IPS DF 6.9 (cell line): ENCODE measurements around the gene CD40LG.

Experiments used
- DNase-seq: peaks from one replicate; pipeline ENCODE4 v3.0.0-alpha.2; 2013; ENCODE audit warnings: low read depth, low spot score
- H3K27ac ChIP-seq: one replicate; pipeline ENCODE4 v1.5.1; 2013; ENCODE audit warnings: low read length, control low read depth
- H3K27me3 ChIP-seq: 2 replicates; pipeline ENCODE4 v1.6.1; 2013; ENCODE audit warnings: mild to moderate bottlenecking, low read length; ENCODE audit not compliant: control insufficient read depth, insufficient read depth
- H3K36me3 ChIP-seq: 2 replicates; pipeline ENCODE4 v1.6.1; 2013; ENCODE audit warnings: low read length; ENCODE audit not compliant: control insufficient read depth, insufficient read depth
- H3K4me1 ChIP-seq: 2 replicates; pipeline ENCODE4 v1.6.1; 2013; ENCODE audit warnings: low read length; ENCODE audit not compliant: control insufficient read depth, insufficient read depth
- H3K4me3 ChIP-seq: 2 replicates; pipeline ENCODE4 v1.5.1; 2013; ENCODE audit warnings: mild to moderate bottlenecking, low read length
- H3K9me3 ChIP-seq: 2 replicates; pipeline ENCODE4 v1.6.1; 2013; ENCODE audit warnings: low read length, inconsistent platforms; ENCODE audit not compliant: control insufficient read depth, insufficient read depth
- WGBS: extraction: QIAGEN DNeasy Blood & Tissue Kit; methylation state at CpG from one replicate; pipeline ENCODE4 v1.1.7; 2013; ENCODE audit warnings: mixed read lengths, missing lambda C conversion rate; ENCODE audit not compliant: insufficient read length, insufficient coverage; 5-methylcytosine and 5-hydroxymethylcytosine counted together

Gene CD40LG

GRCh38 chrX:136625246-136625645 is 22.7 kb upstream of the CD40LG start:
- Histone ChIP-seq H3K27me3 (no peaks in the 10 kb centered on the region), H3K36me3 (no peaks in the 10 kb centered on the region), H3K4me3 (no peak overlapping the region), H3K27ac (no peak overlapping the region), H3K4me1 (no peaks in the 10 kb centered on the region), H3K9me3 (no peaks in the 10 kb centered on the region)
- WGBS, result no CpG with 5 or more reads among the region's 2 CpGs
- no peak for DNase-seq

GRCh38 chrX:136626237-136626636 is 21.7 kb upstream of the CD40LG start:
- no CpG with 5 or more reads among the region's 2 CpGs for WGBS
- DNase-seq, result no peak
- no peaks in the 10 kb centered on the region for H3K4me1 ChIP-seq
- no peaks in the 10 kb centered on the region for H3K36me3 ChIP-seq
- no peak overlapping the region for H3K4me3 ChIP-seq
- no peaks in the 10 kb centered on the region for H3K27me3 ChIP-seq
- H3K27ac ChIP-seq, result no peak overlapping the region
- no peaks in the 10 kb centered on the region for H3K9me3 ChIP-seq

GRCh38 chrX:136626891-136627290 is 21.1 kb upstream of the CD40LG start:
- no peak for DNase-seq
- Histone ChIP-seq H3K4me3 (no peak overlapping the region), H3K9me3 (no peaks in the 10 kb centered on the region), H3K27ac (no peak overlapping the region), H3K36me3 (no peaks in the 10 kb centered on the region), H3K4me1 (no peaks in the 10 kb centered on the region), H3K27me3 (no peaks in the 10 kb centered on the region)
- no CpG with 5 or more reads among the region's 1 CpG for WGBS

GRCh38 chrX:136627409-136627808 is 20.5 kb upstream of the CD40LG start:
- Histone ChIP-seq H3K27me3 (no peaks in the 10 kb centered on the region), H3K4me3 (no peak overlapping the region), H3K4me1 (no peaks in the 10 kb centered on the region), H3K9me3 (no peaks in the 10 kb centered on the region), H3K27ac (no peak overlapping the region), H3K36me3 (no peaks in the 10 kb centered on the region)
- no peak for DNase-seq
- no CpG with 5 or more reads among the region's 4 CpGs for WGBS

GRCh38 chrX:136629084-136629750 is 18.7 kb upstream of the CD40LG start:
- Histone ChIP-seq H3K27ac (no peak overlapping the region), H3K4me3 (no peak overlapping the region)
- no CpG with 5 or more reads among the region's 6 CpGs for WGBS

GRCh38 chrX:136630881-136631280 is 17.1 kb upstream of the CD40LG start:
- Histone ChIP-seq H3K4me1 (no peaks in the 10 kb centered on the region), H3K36me3 (no peaks in the 10 kb centered on the region), H3K27me3 (no peaks in the 10 kb centered on the region), H3K9me3 (no peaks in the 10 kb centered on the region), H3K4me3 (no peak overlapping the region), H3K27ac (no peak overlapping the region)
- WGBS, result no CpG with 5 or more reads among the region's 1 CpG
- DNase-seq, result no peak

More at GRCh38 chrX:136629084-136629750, 18.7 kb upstream of the CD40LG start:
- no peaks in the 10 kb centered on the region for H3K9me3 ChIP-seq
- H3K27me3 ChIP-seq, result no peaks in the 10 kb centered on the region
- no peaks in the 10 kb centered on the region for H3K36me3 ChIP-seq
- no peak for DNase-seq
- H3K4me1 ChIP-seq, result no peaks in the 10 kb centered on the region

- no CpG with 5 or more reads among the region's 6 CpGs for WGBS
- DNase-seq, result no peak
- no peak overlapping the region for H3K27ac ChIP-seq
Measured at GRCh38 chrX:136635235-136635634, 12.7 kb upstream of the CD40LG start.

GRCh38 chrX:136636121-136636520 is 11.8 kb upstream of the CD40LG start:
- H3K27me3 ChIP-seq, result no peaks in the 10 kb centered on the region
- H3K4me3 ChIP-seq, result no peak overlapping the region
- WGBS, result no CpG with 5 or more reads among the region's 3 CpGs
- H3K9me3 ChIP-seq, result no peaks in the 10 kb centered on the region
- no peak overlapping the region for H3K27ac ChIP-seq
- no peaks in the 10 kb centered on the region for H3K4me1 ChIP-seq
- peak; percentile 2 for DNase-seq
- H3K36me3 ChIP-seq, result no peaks in the 10 kb centered on the region

More at GRCh38 chrX:136635235-136635634, 12.7 kb upstream of the CD40LG start:
- H3K9me3 ChIP-seq, result no peaks in the 10 kb centered on the region
- no peaks in the 10 kb centered on the region for H3K4me1 ChIP-seq
- H3K27me3 ChIP-seq, result no peaks in the 10 kb centered on the region
- H3K4me3 ChIP-seq, result no peak overlapping the region
- H3K36me3 ChIP-seq, result no peaks in the 10 kb centered on the region

- no CpG with 5 or more reads among the region's 8 CpGs for WGBS
- Histone ChIP-seq H3K27ac (no peak overlapping the region), H3K9me3 (no peaks in the 10 kb centered on the region), H3K27me3 (no peaks in the 10 kb centered on the region), H3K4me3 (no peak overlapping the region), H3K4me1 (no peaks in the 10 kb centered on the region), H3K36me3 (no peaks in the 10 kb centered on the region)
- DNase-seq, result no peak
Measured at GRCh38 chrX:136639506-136640176, 8.3 kb upstream of the CD40LG start.

- no peaks in the 10 kb centered on the region for H3K9me3 ChIP-seq
- no peak for DNase-seq
- H3K27me3 ChIP-seq, result no peaks in the 10 kb centered on the region
- H3K4me1 ChIP-seq, result no peaks in the 10 kb centered on the region
- no peak overlapping the region for H3K27ac ChIP-seq
- WGBS, result no CpG with 5 or more reads among the region's 1 CpG
- H3K36me3 ChIP-seq, result no peaks in the 10 kb centered on the region
- no peak overlapping the region for H3K4me3 ChIP-seq
Measured at GRCh38 chrX:136643243-136643642, 4.7 kb upstream of the CD40LG start.
